IMR-90 (cell line): ENCODE results near the gene PELI3. TPM values are rescaled to one million over a fixed set of nuclear protein-coding genes. Genes with fewer than 3 reads are reported as not detected.

ENCODE experiments used
- ATAC-seq: fragments of 200-7000 bp; cut with Tn5 transposase; 2 replicates; pipeline ENCODE4 v1.9.1; 2020; ENCODE audit warnings: low read depth, mild to moderate bottlenecking, moderate library complexity
- BruUV-seq: library from RNA; stranded (reverse); fragments of 400-500 nt; replicated peaks from 2 replicates; lab custom pipeline; 2021; lab: Mats Ljungman, UMichigan
- CTCF ChIA-PET: fragments of 300-600 bp; formaldehyde crosslinking; extraction: SDS; loops from one replicate; lab custom pipeline; 2021; ENCODE audit warnings: antibody characterized with exemption; lab: Yijun Ruan, JAX
- POLR2A ChIA-PET: fragments of 300-600 bp; sonication (Branson Sonifier 250); formaldehyde crosslinking; loops from one replicate; lab custom pipeline; 2022; ENCODE audit warnings: antibody characterized with exemption; ENCODE audit not compliant: unreplicated experiment; lab: Charles Lee
- DNase-seq: peaks from one replicate; pipeline ENCODE4 v3.0.0; 2013
- H2AFZ ChIP-seq: replicated peaks from 2 replicates; pipeline ENCODE3; 2013; ENCODE audit warnings: low read length, mild to moderate bottlenecking; ENCODE audit not compliant: poor library complexity
- H2AK5ac ChIP-seq: 2 replicates; pipeline ENCODE4 v1.6.1; 2013; ENCODE audit warnings: low read depth, low read length, inconsistent platforms
- H2AK9ac ChIP-seq: replicated peaks from 2 replicates; pipeline ENCODE3; 2013; ENCODE audit warnings: mild to moderate bottlenecking, low read depth, low read length, moderate library complexity; ENCODE audit not compliant: poor library complexity
- H2BK120ac ChIP-seq: 2 replicates; pipeline ENCODE4 v1.6.1; 2013; ENCODE audit warnings: low read depth, low read length, inconsistent platforms
- H2BK15ac ChIP-seq: 3 replicates; pipeline ENCODE4 v1.6.1; 2013; ENCODE audit warnings: low read depth, low read length, inconsistent platforms
- H2BK20ac ChIP-seq: 2 replicates; pipeline ENCODE4 v1.6.1; 2013; ENCODE audit warnings: low read depth, mild to moderate bottlenecking, inconsistent platforms, low read length, moderate library complexity
- H2BK5ac ChIP-seq: 2 replicates; pipeline ENCODE4 v1.6.1; 2013; ENCODE audit warnings: mild to moderate bottlenecking, low read depth, low read length, inconsistent platforms; ENCODE audit not compliant: poor library complexity, severe bottlenecking
- H3K14ac ChIP-seq: replicated peaks from 2 replicates; pipeline ENCODE4 v1.6.1; 2013; ENCODE audit warnings: low read depth, low read length, inconsistent platforms
- H3K18ac ChIP-seq: 2 replicates; pipeline ENCODE4 v1.6.1; 2013; ENCODE audit warnings: low read depth, low read length, control low read depth
- H3K23ac ChIP-seq: 2 replicates; pipeline ENCODE4 v1.6.1; 2013; ENCODE audit warnings: low read depth, low read length, inconsistent platforms
- H3K27ac ChIP-seq: 2 replicates; pipeline ENCODE4 v1.5.1; 2013; ENCODE audit warnings: mild to moderate bottlenecking, control low read depth, low read length; ENCODE audit not compliant: insufficient read depth
- H3K27me3 ChIP-seq: 2 replicates; pipeline ENCODE4 v1.6.1; 2013; ENCODE audit warnings: low read length; ENCODE audit not compliant: control insufficient read depth, insufficient read depth
- H3K36me3 ChIP-seq: 2 replicates; pipeline ENCODE4 v1.6.1; 2013; ENCODE audit warnings: low read length, mixed read lengths; ENCODE audit not compliant: control insufficient read depth, insufficient read depth
- H3K4ac ChIP-seq: 2 replicates; pipeline ENCODE4 v1.6.1; 2013; ENCODE audit warnings: low read depth, low read length, inconsistent platforms
- H3K4me1 ChIP-seq: 2 replicates; pipeline ENCODE4 v1.6.1; 2013; ENCODE audit warnings: low read length, mixed read lengths; ENCODE audit not compliant: control insufficient read depth, insufficient read depth
- H3K4me2 ChIP-seq: 2 replicates; pipeline ENCODE4 v1.6.1; 2013; ENCODE audit warnings: low read depth, mild to moderate bottlenecking, control low read depth, low read length, moderate library complexity
- H3K4me3 ChIP-seq: 2 replicates; pipeline ENCODE4 v1.5.1; 2013; ENCODE audit warnings: low read depth, mild to moderate bottlenecking, control low read depth, low read length, moderate library complexity; ENCODE audit not compliant: insufficient read depth
- H3K56ac ChIP-seq: 2 replicates; pipeline ENCODE4 v1.6.1; 2013; ENCODE audit warnings: low read length, inconsistent platforms; ENCODE audit not compliant: insufficient read depth; ENCODE audit errors: extremely low read depth
- H3K79me1 ChIP-seq, 2 experiments: 2 replicates each; pipeline ENCODE4 v1.6.1; 2013; ENCODE audit warnings: low read length in 2 of 2, inconsistent platforms in 1 of 2, low read depth in 1 of 2
- H3K9ac ChIP-seq: 2 replicates; pipeline ENCODE4 v1.6.1; 2013; ENCODE audit warnings: low read depth, low read length, control low read depth
- H3K9me1 ChIP-seq: 2 replicates; pipeline ENCODE4 v1.6.1; 2013; ENCODE audit warnings: low read length, inconsistent platforms; ENCODE audit not compliant: insufficient read depth
- H3K9me3 ChIP-seq: 2 replicates; pipeline ENCODE4 v1.6.1; 2013; ENCODE audit warnings: low read length; ENCODE audit not compliant: control insufficient read depth, insufficient read depth
- H4K20me1 ChIP-seq: 2 replicates; pipeline ENCODE4 v1.6.1; 2013; ENCODE audit warnings: low read length, inconsistent platforms; ENCODE audit not compliant: insufficient read depth
- H4K5ac ChIP-seq: 2 replicates; pipeline ENCODE4 v1.6.1; 2013; ENCODE audit warnings: mild to moderate bottlenecking, low read depth, low read length, control low read depth
- H4K8ac ChIP-seq, 2 experiments: 2 replicates each; pipeline ENCODE4 v1.6.1; 2013; ENCODE audit warnings: low read depth in 2 of 2, low read length in 2 of 2, control low read depth in 1 of 2, inconsistent platforms in 1 of 2
- H4K91ac ChIP-seq: 2 replicates; pipeline ENCODE4 v1.6.1; 2013; ENCODE audit warnings: low read depth, low read length, inconsistent platforms; ENCODE audit not compliant: insufficient read depth
- BHLHE40 ChIP-seq: fragments of 150-350 bp; IDR thresholded peaks from 2 replicates; pipeline ENCODE4 v1.6.1; 2016; ENCODE audit warnings: mild to moderate bottlenecking, low read depth, low read length
- CTCF ChIP-seq: conservative IDR thresholded peaks from 2 replicates; pipeline ENCODE4 v1.5.1; 2012; ENCODE audit warnings: mild to moderate bottlenecking, low read depth, low read length, improper control_type of control experiment
- MAFK ChIP-seq: IDR thresholded peaks from 2 replicates; pipeline ENCODE4 v1.6.1; 2012; ENCODE audit warnings: low read depth, low read length, improper control_type of control experiment
- NFE2L2 ChIP-seq: fragments of 150-350 bp; IDR thresholded peaks from 2 replicates; pipeline ENCODE4 v1.6.1; 2016; ENCODE audit warnings: low read depth, mild to moderate bottlenecking, low read length
- WGBS, 2 experiments: methylation state at CpG; one replicate each; pipeline versions ENCODE4 v1.1.5 to v1.1.7; 2013; ENCODE audit warnings: missing lambda C conversion rate in 2 of 2; ENCODE audit not compliant: insufficient read length in 1 of 2; ENCODE audit errors: extremely low coverage in 2 of 2; 5-methylcytosine and 5-hydroxymethylcytosine counted together
- dilution Hi-C: fragments of 300-500 bp; cut with HindIII; formaldehyde crosslinking; loops from one replicate; pipeline ENCODE4 v1.14.3; 2018; ENCODE audit warnings: low sequenced_read_pairs; ENCODE audit not compliant: unreplicated experiment
- in situ Hi-C: fragments of 300-500 bp; cut with MboI; formaldehyde crosslinking; loops from 3 replicates; pipeline ENCODE4 v1.14.3; 2019; ENCODE audit warnings: low sequenced_read_pairs, inconsistent platforms, mixed read lengths
- intact Hi-C: fragments of 100-400 bp; cut with micrococcal nuclease; formaldehyde crosslinking; loops from 2 replicates; pipeline ENCODE4 v1.10.0; 2022
- polyA plus RNA-seq, 3 experiments: library from polyadenylated mRNA; depleted of rRNA; stranded (reverse); fragments of >200 nt; gene quantifications; 2 replicates each; pipeline ENCODE4 v1.2.3, GENCODE V29; 2012; ENCODE audit warnings: low replicate concordance in 1 of 3
- total RNA-seq: library from RNA; depleted of rRNA; stranded (reverse); fragments of >200 nt; gene quantifications from 2 replicates; pipeline ENCODE4 v1.2.3, GENCODE V29; 2012
- TF ChIP-seq, protein P1 (sequence below): fragments of 150-350 bp; IDR thresholded peaks from 2 replicates; pipeline ENCODE4 v1.6.1; 2017; ENCODE audit warnings: mild to moderate bottlenecking, antibody characterized with exemption, low read length, low read depth

PELI3 gene
- total and polyA plus RNA-seq, 2 of the 4 experiments (the other 2 are of a cell fraction) = 5.0 to 6.3 TPM

GRCh38 chr11:66437979-66438503 is 28.7 kb upstream of the PELI3 start:
- Histone ChIP-seq H3K9me3 (peaks cover 2% of the 10 kb centered on the region), H2AK5ac (peak overlapping the region; percentile 50), H3K4me1 (peaks cover 5% of the 10 kb centered on the region), H3K27ac (peak overlapping the region; percentile 81), H3K4me2 (peak overlapping the region; percentile 97), H2AK9ac (peak overlapping the region; percentile 90), H4K8ac (peak overlapping the region; percentile 63 to 100), H3K18ac (0 out of 2 replicates have a peak overlapping the region, but pooled peaks have one; percentile 7), H2BK5ac (peak overlapping the region; percentile 97), H3K36me3 (peaks cover 11% of the 10 kb centered on the region; the same call in 1 of the 2 replicates), H3K4me3 (peak overlapping the region; percentile 77), H2BK20ac (no peak overlapping the region), H3K4ac (peak overlapping the region; percentile 93), H3K23ac (peak overlapping the region; percentile 79), H4K5ac (peak overlapping the region; percentile 74), H4K91ac (peak overlapping the region; percentile 53), H2BK15ac (no peak overlapping the region), H3K9me1 (0 out of 2 replicates have a peak, but pooled peaks cover 6% of the 10 kb centered on the region), H3K27me3 (no peaks in the 10 kb centered on the region), H3K9ac (peak overlapping the region; percentile 68), H2BK120ac (no peak overlapping the region), H2AFZ (peak overlapping the region; percentile 97), H3K79me1 (peaks cover 7 to 18% of the 10 kb centered on the region in 2 experiments), H3K56ac (peak overlapping the region; percentile 71; the same call in 1 of the 2 replicates), H4K20me1 (no peaks in the 10 kb centered on the region), H3K14ac (peak overlapping the region; percentile 89)
- DNase-seq (no peak), ATAC-seq (no peak)
- POLR2A ChIA-PET = interaction anchor here (0.5 to 0.6 kb wide), 2 partner anchors 583 to 1030 kb away, joined by 3 read pairs; no protein-coding TSS in a partner anchor
- TF ChIP-seq CTCF = no peak
- TF ChIP-seq MAFK = no peak
- TF ChIP-seq BHLHE40 = no peak
- TF ChIP-seq NFE2L2 = no peak
- TF ChIP-seq, protein P1, sequence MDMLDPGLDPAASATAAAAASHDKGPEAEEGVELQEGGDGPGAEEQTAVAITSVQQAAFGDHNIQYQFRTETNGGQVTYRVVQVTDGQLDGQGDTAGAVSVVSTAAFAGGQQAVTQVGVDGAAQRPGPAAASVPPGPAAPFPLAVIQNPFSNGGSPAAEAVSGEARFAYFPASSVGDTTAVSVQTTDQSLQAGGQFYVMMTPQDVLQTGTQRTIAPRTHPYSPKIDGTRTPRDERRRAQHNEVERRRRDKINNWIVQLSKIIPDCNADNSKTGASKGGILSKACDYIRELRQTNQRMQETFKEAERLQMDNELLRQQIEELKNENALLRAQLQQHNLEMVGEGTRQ = no peak
- in situ Hi-C loops = no loop called here
- CTCF ChIA-PET = interaction anchor here (0.9 to 1.6 kb wide), 3 partner anchors 16 to 31 kb away, joined by 3 to 5 read pairs (median 4); partner anchors contain the start of gene PELI3
- dilution Hi-C loops = no loop called here
- intact Hi-C loops = loop anchor here (2.0 kb wide), 2 partner anchors 29 to 43 kb away; partner anchors contain the start of gene DPP3
- no TSS peak for BruUV-seq
- whole genome bisulfite sequencing, 2 experiments = 20% methylated on average over 1 of the region's 12 CpGs; no CpG with 5 or more reads in 1 of the 2 experiments
